H9 (cell line): ENCODE measurements around the gene CHD6. TPM values are rescaled to one million over a fixed set of nuclear protein-coding genes. Genes with fewer than 3 reads are reported as not detected.

ENCODE experiments used
- DNase-seq: peaks from one replicate; pipeline ENCODE4 v3.0.0-alpha.2; 2017
- H2AFZ ChIP-seq: one replicate; pipeline ENCODE4 v1.6.1; 2013; ENCODE audit warnings: mild to moderate bottlenecking, low read length, control low read depth, moderate library complexity
- H2AK5ac ChIP-seq: 2 replicates; pipeline ENCODE4 v1.6.1; 2013; ENCODE audit warnings: low read length, control low read depth, mixed read lengths; ENCODE audit not compliant: insufficient read length
- H2BK120ac ChIP-seq: one replicate; pipeline ENCODE4 v1.6.1; 2013; ENCODE audit warnings: low read depth, mild to moderate bottlenecking, low read length, control low read depth, inconsistent platforms; ENCODE audit not compliant: poor library complexity, severe bottlenecking
- H2BK12ac ChIP-seq: 2 replicates; pipeline ENCODE4 v1.6.1; 2013; ENCODE audit warnings: low read length, control low read depth, mixed read lengths, low read depth; ENCODE audit not compliant: insufficient read length
- H2BK15ac ChIP-seq: 2 replicates; pipeline ENCODE4 v1.6.1; 2013; ENCODE audit warnings: low read depth, low read length, control low read depth
- H2BK20ac ChIP-seq: one replicate; pipeline ENCODE4 v1.6.1; 2013; ENCODE audit warnings: low read depth, mild to moderate bottlenecking, low read length, control low read depth, inconsistent platforms; ENCODE audit not compliant: poor library complexity, severe bottlenecking
- H2BK5ac ChIP-seq: 2 replicates; pipeline ENCODE4 v1.6.1; 2013; ENCODE audit warnings: low read length, control low read depth, mixed read lengths; ENCODE audit not compliant: insufficient read length
- H3K14ac ChIP-seq: 2 replicates; pipeline ENCODE4 v1.6.1; 2013; ENCODE audit warnings: low read length, control low read depth; ENCODE audit not compliant: insufficient read depth
- H3K18ac ChIP-seq: 2 replicates; pipeline ENCODE4 v1.6.1; 2013; ENCODE audit warnings: low read depth, mild to moderate bottlenecking, mixed read lengths, low read length, control low read depth; ENCODE audit not compliant: insufficient read length
- H3K23ac ChIP-seq: 2 replicates; pipeline ENCODE4 v1.6.1; 2013; ENCODE audit warnings: low read length, control low read depth, mixed read lengths, low read depth; ENCODE audit not compliant: insufficient read length
- H3K23me2 ChIP-seq: 2 replicates; pipeline ENCODE4 v1.6.1; 2013; ENCODE audit warnings: low read depth, mild to moderate bottlenecking, mixed read lengths, low read length, control low read depth; ENCODE audit not compliant: insufficient read length, poor library complexity, severe bottlenecking
- H3K27ac ChIP-seq: 2 replicates; pipeline ENCODE4 v1.5.1; 2013; ENCODE audit warnings: low read length, control low read depth, mixed read lengths, low read depth; ENCODE audit not compliant: insufficient read length
- H3K27me3 ChIP-seq: 2 replicates; pipeline ENCODE4 v1.6.1; 2013; ENCODE audit warnings: low read length, control low read depth, inconsistent platforms; ENCODE audit not compliant: insufficient read depth
- H3K4ac ChIP-seq: 2 replicates; pipeline ENCODE4 v1.6.1; 2013; ENCODE audit warnings: low read depth, mild to moderate bottlenecking, control low read depth, inconsistent platforms, low read length, moderate library complexity
- H3K4me1 ChIP-seq: 2 replicates; pipeline ENCODE4 v1.6.1; 2013; ENCODE audit warnings: low read length, control low read depth, inconsistent platforms; ENCODE audit not compliant: insufficient read depth
- H3K4me2 ChIP-seq: 2 replicates; pipeline ENCODE4 v1.6.1; 2013; ENCODE audit warnings: low read length, control low read depth, mixed read lengths; ENCODE audit not compliant: insufficient read length, insufficient read depth
- H3K56ac ChIP-seq: 2 replicates; pipeline ENCODE4 v1.6.1; 2013; ENCODE audit warnings: low read depth, mild to moderate bottlenecking, mixed read lengths, low read length, control low read depth; ENCODE audit not compliant: insufficient read length
- H3K79me1 ChIP-seq: 2 replicates; pipeline ENCODE4 v1.6.1; 2013; ENCODE audit warnings: low read depth, mild to moderate bottlenecking, moderate library complexity, low read length, control low read depth, inconsistent platforms; ENCODE audit not compliant: insufficient read depth, poor library complexity, severe bottlenecking
- H3K79me2 ChIP-seq: 2 replicates; pipeline ENCODE4 v1.6.1; 2013; ENCODE audit warnings: low read length, control low read depth, inconsistent platforms; ENCODE audit not compliant: insufficient read depth
- H3K9ac ChIP-seq: 2 replicates; pipeline ENCODE4 v1.6.1; 2013; ENCODE audit warnings: low read length, control low read depth, mixed read lengths; ENCODE audit not compliant: insufficient read length; ENCODE audit errors: extremely low read depth
- H3K9me3 ChIP-seq: one replicate; pipeline ENCODE4 v1.6.1; 2013; ENCODE audit warnings: low read depth, low read length, inconsistent platforms; ENCODE audit not compliant: control insufficient read depth
- H3T11ph ChIP-seq: one replicate; pipeline ENCODE4 v1.6.1; 2013; ENCODE audit warnings: mild to moderate bottlenecking, low read length, control low read depth, inconsistent platforms
- H4K20me1 ChIP-seq: one replicate; pipeline ENCODE4 v1.6.1; 2013; ENCODE audit not compliant: control insufficient read depth, insufficient read length, insufficient read depth
- H4K5ac ChIP-seq: 2 replicates; pipeline ENCODE4 v1.6.1; 2013; ENCODE audit warnings: low read depth, mild to moderate bottlenecking, mixed read lengths, low read length, control low read depth; ENCODE audit not compliant: insufficient read length
- H4K8ac ChIP-seq: replicated peaks from 2 replicates; pipeline ENCODE4 v1.6.1; 2013; ENCODE audit warnings: low read length, control low read depth, mixed read lengths, low read depth; ENCODE audit not compliant: insufficient read length
- H4K91ac ChIP-seq: 2 replicates; pipeline ENCODE4 v1.6.1; 2013; ENCODE audit warnings: low read depth, mild to moderate bottlenecking, moderate library complexity, mixed read lengths, low read length, control low read depth; ENCODE audit not compliant: insufficient read length
- H3K27ac Mint-ChIP-seq, 3 experiments: 2 replicates in 2 of 3; 3 replicates in 1 of 3; pipeline ENCODE4 v1.8.0; 2020 to 2021; ENCODE audit warnings: mixed read lengths in 3 of 3, mild to moderate bottlenecking in 1 of 3, moderate library complexity in 1 of 3
- H3K27me3 Mint-ChIP-seq: 2 replicates; pipeline ENCODE4 v1.8.0; 2021; ENCODE audit warnings: low read depth, mild to moderate bottlenecking, moderate library complexity, mixed read lengths
- H3K36me3 Mint-ChIP-seq, 3 experiments: 2 replicates in 2 of 3; 3 replicates in 1 of 3; pipeline ENCODE4 v1.8.0; 2020 to 2021; ENCODE audit warnings: low read depth in 3 of 3, mixed read lengths in 3 of 3; ENCODE audit not compliant: insufficient read depth in 1 of 3
- H3K4me1 Mint-ChIP-seq, 2 experiments: 2 replicates each; pipeline ENCODE4 v1.8.0; 2020; ENCODE audit warnings: mixed read lengths in 2 of 2
- H3K4me3 Mint-ChIP-seq, 2 experiments: 2 replicates in 1 of 2; 3 replicates in 1 of 2; pipeline ENCODE4 v1.8.0; 2020 to 2021; ENCODE audit warnings: mild to moderate bottlenecking in 2 of 2, mixed read lengths in 2 of 2, moderate library complexity in 1 of 2
- H3K9me3 Mint-ChIP-seq, 2 experiments: 2 replicates in 1 of 2; 3 replicates in 1 of 2; pipeline ENCODE4 v1.8.0; 2020; ENCODE audit warnings: mild to moderate bottlenecking in 2 of 2, mixed read lengths in 2 of 2, moderate library complexity in 1 of 2
- WGBS: extraction: QIAGEN DNeasy Blood & Tissue Kit; methylation state at CpG from one replicate; pipeline ENCODE4 v1.1.7; 2013; ENCODE audit warnings: missing lambda C conversion rate, low lambda C conversion rate, mixed read lengths; ENCODE audit not compliant: insufficient read length; ENCODE audit errors: extremely low coverage; 5-methylcytosine and 5-hydroxymethylcytosine counted together
- total RNA-seq: library from RNA; stranded (reverse); gene quantifications from 2 replicates; pipeline ENCODE4 v1.2.1, GENCODE V29; 2021
- TF ChIP-seq, protein P1 (sequence below): fragments of 200-600 bp; sonication (generic); conservative IDR thresholded peaks from 3 replicates; pipeline ENCODE4 v1.8.0; 2021; ENCODE audit warnings: antibody characterized with exemption, mild to moderate bottlenecking

The CHD6 gene
- total RNA-seq, 1 experiment from 2014 or later, result 51.5 TPM

DNA sequence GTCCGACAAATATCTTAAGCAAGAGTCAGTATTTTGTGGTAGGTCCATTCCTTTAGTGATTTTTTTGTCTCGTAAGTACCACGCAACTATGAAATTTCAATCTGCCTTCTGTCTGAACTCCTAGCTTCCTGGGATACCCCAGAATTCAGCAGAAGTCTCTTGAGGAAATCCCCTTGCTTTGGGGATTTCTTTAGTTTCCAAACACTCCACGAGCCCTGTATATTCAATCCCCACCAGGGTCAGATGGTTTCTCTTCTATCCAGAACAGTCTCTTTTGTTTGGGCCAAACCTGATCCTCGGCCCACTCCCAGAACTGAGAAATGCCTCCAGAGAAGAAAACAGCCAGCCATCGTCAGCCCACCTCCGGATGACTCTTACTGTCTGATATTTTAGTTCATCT is 113.0 kb downstream of the CHD6 start:
- no peak overlapping the region for H2BK20ac ChIP-seq
- WGBS, result no CpG with 5 or more reads among the region's 7 CpGs
- no peak overlapping the region for H3K56ac ChIP-seq
- H3K23me2 ChIP-seq, result no peaks in the 10 kb centered on the region
- H4K8ac ChIP-seq, result no peak overlapping the region
- H2AK5ac ChIP-seq, result no peak overlapping the region
- H3K79me2 ChIP-seq, result no peaks in the 10 kb centered on the region
- Mint-ChIP-seq H3K4me1 (peaks cover 11 to 13% of the 10 kb centered on the region in 2 experiments), H3K36me3 (peaks cover 19 to 38% (median 27%) of the 10 kb centered on the region in 3 experiments), H3K27me3 (no peaks in the 10 kb centered on the region), H3K27ac (no peak overlapping the region), H3K9me3 (no peaks in the 10 kb centered on the region; a peak in 4 of 5 replicates), H3K4me3 (no peak overlapping the region)
- no peak overlapping the region for H3K14ac ChIP-seq
- H3K9ac ChIP-seq, result no peak overlapping the region
- no peaks in the 10 kb centered on the region for H3K27me3 ChIP-seq
- no peak overlapping the region for H3K27ac ChIP-seq
- H3K9me3 ChIP-seq, result no peaks in the 10 kb centered on the region
- no peak overlapping the region for H3T11ph ChIP-seq
- no peak overlapping the region for H2AFZ ChIP-seq
- H3K4ac ChIP-seq, result no peak overlapping the region
- H3K4me2 ChIP-seq, result no peak overlapping the region
- DNase-seq, result no peak
- no peak overlapping the region for H3K18ac ChIP-seq
- no peak overlapping the region for H3K23ac ChIP-seq
- H4K5ac ChIP-seq, result no peak overlapping the region
- no peaks in the 10 kb centered on the region for H4K20me1 ChIP-seq
- TF ChIP-seq, protein P1, sequence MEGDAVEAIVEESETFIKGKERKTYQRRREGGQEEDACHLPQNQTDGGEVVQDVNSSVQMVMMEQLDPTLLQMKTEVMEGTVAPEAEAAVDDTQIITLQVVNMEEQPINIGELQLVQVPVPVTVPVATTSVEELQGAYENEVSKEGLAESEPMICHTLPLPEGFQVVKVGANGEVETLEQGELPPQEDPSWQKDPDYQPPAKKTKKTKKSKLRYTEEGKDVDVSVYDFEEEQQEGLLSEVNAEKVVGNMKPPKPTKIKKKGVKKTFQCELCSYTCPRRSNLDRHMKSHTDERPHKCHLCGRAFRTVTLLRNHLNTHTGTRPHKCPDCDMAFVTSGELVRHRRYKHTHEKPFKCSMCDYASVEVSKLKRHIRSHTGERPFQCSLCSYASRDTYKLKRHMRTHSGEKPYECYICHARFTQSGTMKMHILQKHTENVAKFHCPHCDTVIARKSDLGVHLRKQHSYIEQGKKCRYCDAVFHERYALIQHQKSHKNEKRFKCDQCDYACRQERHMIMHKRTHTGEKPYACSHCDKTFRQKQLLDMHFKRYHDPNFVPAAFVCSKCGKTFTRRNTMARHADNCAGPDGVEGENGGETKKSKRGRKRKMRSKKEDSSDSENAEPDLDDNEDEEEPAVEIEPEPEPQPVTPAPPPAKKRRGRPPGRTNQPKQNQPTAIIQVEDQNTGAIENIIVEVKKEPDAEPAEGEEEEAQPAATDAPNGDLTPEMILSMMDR, result no peak
- H2BK5ac ChIP-seq, result no peak overlapping the region
- H4K91ac ChIP-seq, result no peak overlapping the region
- no peaks in the 10 kb centered on the region for H3K4me1 ChIP-seq
- no peak overlapping the region for H2BK12ac ChIP-seq
- H3K79me1 ChIP-seq, result peaks cover 3% of the 10 kb centered on the region
- no peak overlapping the region for H2BK120ac ChIP-seq
- H2BK15ac ChIP-seq, result no peak overlapping the region
